GM18502 (cell line): ENCODE data around the gene ITGA5.

Experiments used
- ATAC-seq: cut with Tn5 transposase; IDR thresholded peaks from one replicate; pipeline ENCODE4 v1.9.1; 2021; ENCODE audit warnings: mild to moderate bottlenecking; ENCODE audit not compliant: unreplicated experiment, poor library complexity

The ITGA5 gene

GRCh38 chr12:54392485-54393206, 26.4 kb downstream of the ITGA5 start:
- no peak for ATAC-seq

- ATAC-seq = peak; percentile 71
Observed at GRCh38 chr12:54390668-54391551, 28.2 kb downstream of the ITGA5 start.

GRCh38 chr12:54390176-54390667, 28.8 kb downstream of the ITGA5 start:
- ATAC-seq = no peak

GRCh38 chr12:54389607-54390175, 29.4 kb downstream of the ITGA5 start:
- ATAC-seq = no peak

GRCh38 chr12:54389134-54389508, 29.9 kb downstream of the ITGA5 start:
- ATAC-seq = no peak

GRCh38 chr12:54388237-54389133, 30.6 kb downstream of the ITGA5 start:
- no peak for ATAC-seq

GRCh38 chr12:54387114-54387467, 32.0 kb downstream of the ITGA5 start:
- ATAC-seq = no peak

GRCh38 chr12:54386403-54387113, 32.5 kb downstream of the ITGA5 start:
- ATAC-seq = no peak

GRCh38 chr12:54385251-54385914, 33.7 kb downstream of the ITGA5 start:
- peak; percentile 44 for ATAC-seq

GRCh38 chr12:54384591-54385041, 34.5 kb downstream of the ITGA5 start, which contains the start of gene ZNF385A:
Gene ZNF385A, minus strand, starts transcription at chr12:54384733. Its CDS starts 219 bp downstream, at chr12:54384514.
- peak; percentile 65 for ATAC-seq

GRCh38 chr12:54383041-54383609, 35.9 kb downstream of the ITGA5 start:
- no peak for ATAC-seq

GRCh38 chr12:54381136-54381535, 37.9 kb downstream of the ITGA5 start:
- ATAC-seq = no peak

GRCh38 chr12:54379398-54380201, 39.5 kb downstream of the ITGA5 start:
- ATAC-seq = peak; percentile 68

- ATAC-seq = no peak
Observed at GRCh38 chr12:54378796-54379397, 40.2 kb downstream of the ITGA5 start.

- no peak for ATAC-seq
Observed at GRCh38 chr12:54377797-54378515, 41.1 kb downstream of the ITGA5 start.

GRCh38 chr12:54377007-54377406, 42.1 kb downstream of the ITGA5 start:
- no peak for ATAC-seq

GRCh38 chr12:54376596-54376995, 42.5 kb downstream of the ITGA5 start:
- ATAC-seq = no peak
